Heart right ventricle (tissue), 16 donors: Measurements from ENCODE around the gene THBS1. TPM values are rescaled to one million over a fixed set of nuclear protein-coding genes. Genes with fewer than 3 reads are reported as not detected.

Experiments used
- ATAC-seq, 8 donors: fragments of 200-7000 bp; cut with Tn5 transposase; one replicate each; pipeline ENCODE4 v1.9.1; 2020; ENCODE audit warnings: mild to moderate bottlenecking in 8 of 8, moderate library complexity in 8 of 8, moderate number of reproducible peaks in 1 of 8
- DNase-seq, 2 donors: peaks; one replicate each; pipeline ENCODE4 v3.0.0-alpha.2; 2020
- H3K27ac ChIP-seq, 10 donors: fragments of 200-600 bp; sonication (generic) in 2 of 10; one replicate each; pipeline versions ENCODE4 v1.5.0 to v1.8.0; 2020 to 2022; ENCODE audit warnings: mild to moderate bottlenecking in 3 of 10
- H3K27me3 ChIP-seq, 7 donors: fragments of 200-600 bp; one replicate each; pipeline ENCODE4 v1.8.0; 2021 to 2022; ENCODE audit warnings: mild to moderate bottlenecking in 2 of 7
- H3K36me3 ChIP-seq, 9 donors: fragments of 200-600 bp; sonication (generic) in 1 of 9; one replicate each; pipeline versions ENCODE4 v1.5.0 to v1.8.0; 2020 to 2022; ENCODE audit warnings: mild to moderate bottlenecking in 2 of 9
- H3K4me1 ChIP-seq, 9 donors: fragments of 200-600 bp; sonication (generic) in 1 of 9; one replicate each; pipeline versions ENCODE4 v1.5.0 to v1.8.0; 2020 to 2022; ENCODE audit warnings: mild to moderate bottlenecking in 4 of 9
- H3K4me3 ChIP-seq, 10 donors: fragments of 200-600 bp; sonication (generic) in 2 of 10; one replicate each; pipeline versions ENCODE4 v1.5.0 to v1.8.0; 2020 to 2022; ENCODE audit warnings: mild to moderate bottlenecking in 7 of 10, moderate library complexity in 2 of 10
- H3K9me3 ChIP-seq, 11 donors: fragments of 200-600 bp in 10 of 11; sonication (generic) in 2 of 11; one replicate each; pipeline versions ENCODE4 v1.5.0 to v1.8.0; 2013 to 2022; ENCODE audit warnings: mild to moderate bottlenecking in 2 of 11, control low read depth in 1 of 11, moderate library complexity in 1 of 11
- WGBS, 2 donors: extraction: QIAGEN DNeasy Blood & Tissue Kit; methylation state at CpG; one replicate each; pipeline ENCODE4 v1.1.7; 2013; ENCODE audit warnings: inconsistent platforms in 1 of 2; 5-methylcytosine and 5-hydroxymethylcytosine counted together
- intact Hi-C, 10 donors: fragments of 100-400 bp; cut with DNase I; formaldehyde crosslinking; loops; one replicate each; pipeline versions ENCODE4 v1.11.1 to v1.14.2; 2022
- polyA plus RNA-seq, 2 donors: library from polyadenylated mRNA; stranded (reverse); fragments of 200-250 nt; gene quantifications; one replicate each; pipeline ENCODE4 v1.2.3, GENCODE V29; 2013
- total RNA-seq, 10 donors: library from RNA; stranded (reverse); fragmentation: NEBNext Ultra II Directional in 3 of 10; extraction: Animal tissue kit (Norgen Biotek cat#: 25700) in 3 of 10; gene quantifications; one replicate each; pipeline versions ENCODE4 v1.2.1 to v1.2.4, GENCODE V29; 2021 to 2023
- TF ChIP-seq, protein P1 (sequence below), 9 donors: fragments of 200-600 bp; sonication (generic) in 2 of 9; IDR thresholded peaks; one replicate each; pipeline versions ENCODE4 v1.5.0 to v1.8.0; 2021 to 2022; ENCODE audit warnings: antibody characterized with exemption in 9 of 9, mild to moderate bottlenecking in 5 of 9, moderate library complexity in 1 of 9
- donor health status: Arrhythmogenic right ventricular cardiomyopathy.
- donor health status: ischemic (EF 13 %, LVEDD 7.1; RV severe dilation, severe dysfunction).
- donor health status: healthy with polysubstance abuse.
- donor health status: DM: no; HTN: yes; CAD: no.
- donor health status: DM: no; HTN: no; CAD: no.
- donor health status: ischemic (EF 25% LVEDD 6.9; RV normal size, moderate dysfunction).
- donor health status: ischemic (EF 25% LVEDD 5.7; RV mildly dilated, moderate dysfunction).
- donor health status: healthy.
- donor health status: DM: yes; HTN: yes; CAD: no.
- donor health status: Ischemic cardiomyopathy.
- donor health status: ischemic (EF 35%, LVEDD 5.7; RV mildly dilated, moderate dysfunction).
- donor health status: nonischemic (EF 11% LVEDD 7.7; RV severe dilation, severe dysfunction).
- donor health status: DM: yes; HTN: yes; CAD: no.
- donor health status: PGD.
- donor health status: ischemic (EF 29% LVEDD 5.4; RV normal size, mild dysfunction).
- donor health status: nonischemic (EF 23%, LVEDD 6.1; RV moderate dilation, normal function).

THBS1 gene
- total and polyA plus RNA-seq, 12 donors: 12.9 to 1,109 (median 102) TPM

DNA sequence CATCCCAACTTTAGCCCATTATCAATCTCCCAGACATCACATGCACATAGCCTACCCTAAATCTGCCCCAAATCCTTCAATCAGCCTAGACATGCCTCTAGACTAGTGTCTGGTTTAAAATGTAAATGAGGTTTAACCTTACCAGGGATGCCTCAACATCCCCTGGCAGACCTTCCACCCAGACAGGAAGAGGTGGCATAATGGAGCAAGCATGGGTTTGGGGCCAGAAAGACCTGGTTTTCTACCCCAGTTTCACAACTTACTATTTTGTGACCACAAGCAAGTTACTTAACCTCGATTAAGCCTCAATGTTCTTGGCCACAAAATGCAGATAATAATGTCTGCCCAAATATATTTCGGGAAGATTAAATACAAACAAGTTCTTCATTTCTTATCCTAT lies 28.3 kb upstream of the THBS1 start:
- no peak for ATAC-seq
- no peaks in the 10 kb centered on the region for H3K27me3 ChIP-seq
- H3K4me1 ChIP-seq: peaks cover 0 to 17% (median 0%) of the 10 kb centered on the region in 9 donors
- H3K4me3 ChIP-seq: no peak overlapping the region
- TF ChIP-seq, protein P1, sequence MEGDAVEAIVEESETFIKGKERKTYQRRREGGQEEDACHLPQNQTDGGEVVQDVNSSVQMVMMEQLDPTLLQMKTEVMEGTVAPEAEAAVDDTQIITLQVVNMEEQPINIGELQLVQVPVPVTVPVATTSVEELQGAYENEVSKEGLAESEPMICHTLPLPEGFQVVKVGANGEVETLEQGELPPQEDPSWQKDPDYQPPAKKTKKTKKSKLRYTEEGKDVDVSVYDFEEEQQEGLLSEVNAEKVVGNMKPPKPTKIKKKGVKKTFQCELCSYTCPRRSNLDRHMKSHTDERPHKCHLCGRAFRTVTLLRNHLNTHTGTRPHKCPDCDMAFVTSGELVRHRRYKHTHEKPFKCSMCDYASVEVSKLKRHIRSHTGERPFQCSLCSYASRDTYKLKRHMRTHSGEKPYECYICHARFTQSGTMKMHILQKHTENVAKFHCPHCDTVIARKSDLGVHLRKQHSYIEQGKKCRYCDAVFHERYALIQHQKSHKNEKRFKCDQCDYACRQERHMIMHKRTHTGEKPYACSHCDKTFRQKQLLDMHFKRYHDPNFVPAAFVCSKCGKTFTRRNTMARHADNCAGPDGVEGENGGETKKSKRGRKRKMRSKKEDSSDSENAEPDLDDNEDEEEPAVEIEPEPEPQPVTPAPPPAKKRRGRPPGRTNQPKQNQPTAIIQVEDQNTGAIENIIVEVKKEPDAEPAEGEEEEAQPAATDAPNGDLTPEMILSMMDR (IDR thresholded peaks at IDR 0.05): no peak
- no peaks in the 10 kb centered on the region for H3K36me3 ChIP-seq
- DNase-seq: no peak
- peaks cover 0 to 2% (median 0%) of the 10 kb centered on the region in 11 donors for H3K9me3 ChIP-seq
- intact Hi-C loops: no loop called here
- 78 to 90% methylated on average over 2 of the region's 2 CpGs for WGBS, 2 donors
- no peak overlapping the region for H3K27ac ChIP-seq

DNA sequence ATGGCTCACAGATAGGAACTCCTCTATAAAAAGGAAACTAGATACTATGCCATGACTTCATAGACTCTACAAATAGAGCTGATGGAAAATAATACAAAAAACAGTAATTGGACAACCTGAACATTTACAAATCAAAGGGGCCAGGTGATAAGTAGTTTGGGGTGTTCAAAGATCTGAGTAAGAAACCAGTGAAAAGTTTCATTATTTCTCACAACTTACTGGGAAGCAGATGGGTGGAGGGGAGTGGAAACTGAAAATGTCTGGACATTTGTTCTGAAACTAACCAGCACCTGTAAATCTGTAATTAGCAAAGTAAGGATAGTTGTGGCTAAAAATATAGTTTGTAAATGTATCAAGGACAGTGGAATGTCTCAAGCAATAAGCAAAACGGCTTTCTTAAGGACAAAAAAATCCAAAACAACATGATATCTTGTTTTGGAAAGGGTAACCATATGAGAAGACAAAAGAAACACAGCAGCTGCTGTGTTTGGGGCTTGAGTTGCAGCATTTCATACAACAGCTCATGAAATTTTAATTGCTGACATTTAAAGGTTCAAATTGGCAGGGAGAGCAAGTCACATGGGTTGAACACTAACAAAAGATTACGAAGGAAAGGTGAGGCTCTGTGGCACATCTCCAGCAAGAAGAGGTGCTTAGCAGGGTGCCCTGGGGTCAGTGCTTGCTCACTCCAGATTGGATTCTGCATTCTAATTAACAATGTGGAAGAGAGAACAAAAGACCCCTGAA lies 26.8 kb upstream of the THBS1 start:
- Histone ChIP-seq H3K4me1 (peaks cover 0 to 17% (median 0%) of the 10 kb centered on the region in 9 donors), H3K27me3 (no peaks in the 10 kb centered on the region), H3K36me3 (no peaks in the 10 kb centered on the region), H3K9me3 (no peaks in the 10 kb centered on the region), H3K4me3 (no peak overlapping the region), H3K27ac (no peak overlapping the region)
- no peak for DNase-seq
- WGBS, 2 donors: 23 to 32% methylated on average over 2 of the region's 2 CpGs
- peak in 2 of 8 donors; percentile 32 to 58 for ATAC-seq
- TF ChIP-seq, protein P1 (IDR thresholded peaks at IDR 0.05): no peak
- intact Hi-C loops: no loop called here

DNA sequence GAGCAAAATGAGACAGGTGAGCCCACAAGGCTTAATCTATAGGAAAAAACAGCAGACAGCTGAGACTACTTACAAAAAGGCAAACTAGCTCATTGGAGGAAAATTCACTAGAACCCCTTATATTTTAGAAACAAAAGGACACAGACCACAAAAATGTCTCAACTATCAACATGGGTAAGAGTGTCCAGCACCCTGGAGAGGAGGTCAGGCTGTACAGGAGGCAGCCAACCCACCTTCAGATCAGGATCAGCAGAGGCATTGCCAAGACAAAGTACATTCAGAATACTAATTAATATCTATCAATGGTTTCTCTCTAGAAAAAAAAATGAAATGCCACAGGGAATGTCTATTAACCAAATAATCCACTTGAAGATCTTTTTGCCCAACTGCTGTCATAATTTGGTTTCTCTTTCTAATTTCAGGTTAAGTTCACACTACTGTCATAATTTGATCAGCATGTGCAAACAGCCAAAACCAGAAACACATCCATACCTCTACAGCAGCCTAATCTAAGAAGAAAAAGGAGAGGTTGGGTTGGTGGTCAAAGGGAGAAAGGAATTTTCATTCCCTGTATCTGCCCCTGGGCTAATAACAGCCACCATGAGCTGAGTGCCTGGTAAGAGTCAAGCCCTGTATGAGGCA lies 26.0 kb upstream of the THBS1 start:
- no peaks in the 10 kb centered on the region for H3K27me3 ChIP-seq
- DNase-seq (no peak), ATAC-seq (no peak)
- intact Hi-C loops: no loop called here
- no peaks in the 10 kb centered on the region for H3K9me3 ChIP-seq
- peaks cover 0 to 17% (median 0%) of the 10 kb centered on the region in 9 donors for H3K4me1 ChIP-seq
- TF ChIP-seq, protein P1 (IDR thresholded peaks at IDR 0.05): no peak
- H3K27ac ChIP-seq: no peak overlapping the region
- H3K4me3 ChIP-seq: no peak overlapping the region
- H3K36me3 ChIP-seq: no peaks in the 10 kb centered on the region

DNA sequence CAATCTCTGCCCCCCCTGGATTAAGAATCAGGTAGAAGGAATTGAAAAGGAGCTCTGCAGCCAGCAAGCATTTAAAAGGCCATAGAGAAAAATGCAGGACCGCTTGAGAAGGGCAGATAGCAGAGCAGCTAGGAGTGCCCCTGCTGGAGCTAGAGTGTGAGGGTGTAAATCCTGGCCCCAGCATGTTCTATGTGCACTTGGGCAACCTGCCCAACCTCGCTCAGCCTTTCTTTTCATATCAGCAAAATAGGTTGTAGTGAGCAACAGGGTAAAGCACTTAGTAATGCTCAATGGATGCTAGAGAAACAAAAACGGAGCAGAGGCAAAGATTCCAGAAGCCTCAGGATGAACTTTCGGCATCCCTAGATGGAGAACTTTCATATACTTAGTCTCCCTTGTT lies 25.0 kb upstream of the THBS1 start:
- Histone ChIP-seq H3K4me1 (peaks cover 0 to 17% (median 0%) of the 10 kb centered on the region in 9 donors), H3K27ac (no peak overlapping the region), H3K9me3 (no peaks in the 10 kb centered on the region), H3K36me3 (no peaks in the 10 kb centered on the region), H3K4me3 (no peak overlapping the region), H3K27me3 (no peaks in the 10 kb centered on the region)
- intact Hi-C loops: no loop called here
- DNase-seq (no peak), ATAC-seq (peak in 1 of 8 donors; percentile 42)
- WGBS, 2 donors: 69 to 70% methylated on average over 4 of the region's 4 CpGs
- TF ChIP-seq, protein P1 (IDR thresholded peaks at IDR 0.05): no peak
